GM18505 (cell line): ENCODE results near the gene CD27.
"Not testable (repeated sequence)": the region's sequence is repeated elsewhere in the genome, so short reads cannot be mapped to it uniquely, and the experiment has no call there.

Source experiments
- ATAC-seq: cut with Tn5 transposase; IDR thresholded peaks from one replicate; pipeline ENCODE4 v1.9.1; 2021; ENCODE audit not compliant: unreplicated experiment
- POLR2A ChIP-seq: IDR thresholded peaks from 4 replicates; pipeline ENCODE4 v1.6.1; 2011; ENCODE audit warnings: borderline replicate concordance; ENCODE audit not compliant: insufficient read depth, insufficient read length; ENCODE audit errors: extremely low read depth

The CD27 gene

DNA sequence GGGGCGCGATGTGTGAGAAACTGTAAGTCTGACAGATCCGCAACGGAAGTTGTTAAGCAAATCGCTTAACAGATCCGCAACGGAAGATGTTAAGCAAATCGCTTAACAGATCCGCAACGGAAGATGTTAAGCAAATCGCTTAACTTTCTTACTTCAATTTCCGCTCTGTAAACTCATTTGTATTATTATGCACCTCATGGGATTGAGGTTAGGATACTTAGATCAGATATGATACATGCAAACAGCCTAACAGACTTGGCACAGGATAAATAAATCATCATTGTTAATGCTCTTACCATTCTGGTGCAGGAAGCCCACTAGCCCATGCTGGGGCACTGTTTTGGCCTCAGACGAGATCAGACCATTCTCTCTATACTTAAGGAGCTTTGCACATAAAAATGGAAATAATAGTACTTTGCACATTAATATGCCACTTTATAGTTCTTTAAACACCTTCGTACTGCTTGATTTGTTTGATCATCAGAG, 49.5 kb downstream of the CD27 start:
- TF ChIP-seq POLR2A, result no peak
- ATAC-seq, result no peak

- no peak for ATAC-seq
- TF ChIP-seq POLR2A, result no peak
Observed at GRCh38 chr12:6494968-6495367, 50.2 kb downstream of the CD27 start.

GRCh38 chr12:6497291-6497690, 52.5 kb downstream of the CD27 start:
- not testable (repeated sequence) for ATAC-seq

DNA sequence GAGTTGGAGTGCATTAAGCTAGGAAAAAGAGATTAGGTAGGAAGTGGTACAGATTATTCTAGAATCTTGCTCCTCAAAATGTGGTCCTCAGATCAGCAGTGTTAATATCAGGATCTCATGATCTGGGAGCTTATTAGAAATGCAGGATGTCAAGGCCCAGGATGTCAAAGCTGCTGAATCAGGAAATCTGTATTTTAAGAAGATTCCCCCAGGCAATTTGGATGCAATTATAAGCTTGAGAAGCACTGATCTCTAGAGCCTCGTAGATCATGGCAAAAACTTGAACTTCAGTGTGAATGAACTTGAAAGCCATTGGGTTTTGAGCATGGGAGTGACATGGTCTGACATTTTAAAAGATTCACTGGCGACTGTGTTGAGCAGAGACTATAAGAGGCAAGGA, 55.7 kb downstream of the CD27 start:
- no peak for ATAC-seq
- TF ChIP-seq POLR2A, result no peak
